GM13977 (cell line): ENCODE data around the gene PRR20C.
"Not testable (repeated sequence)": the region's sequence is repeated elsewhere in the genome, so short reads cannot be mapped to it uniquely, and the experiment has no call there.

ENCODE experiments used
- DNase-seq: peaks from one replicate; pipeline ENCODE4 v3.0.0; 2012; ENCODE audit warnings: low spot score
- in situ Hi-C: fragments of 300-500 bp; cut with MboI; formaldehyde crosslinking; loops from one replicate; pipeline ENCODE4 v1.12.0; 2022; ENCODE audit warnings: low sequenced_read_pairs, low pct_unique_long_range_greater_than_20kb, mixed read lengths, inconsistent platforms; ENCODE audit not compliant: unreplicated experiment
- TF ChIP-seq, protein P1 (sequence below): IDR thresholded peaks from 2 replicates; pipeline ENCODE4 v1.5.1; 2012; ENCODE audit warnings: mild to moderate bottlenecking, control low read depth; ENCODE audit not compliant: insufficient read depth; ENCODE audit errors: extremely low read depth, missing control alignments

The PRR20C gene

DNA sequence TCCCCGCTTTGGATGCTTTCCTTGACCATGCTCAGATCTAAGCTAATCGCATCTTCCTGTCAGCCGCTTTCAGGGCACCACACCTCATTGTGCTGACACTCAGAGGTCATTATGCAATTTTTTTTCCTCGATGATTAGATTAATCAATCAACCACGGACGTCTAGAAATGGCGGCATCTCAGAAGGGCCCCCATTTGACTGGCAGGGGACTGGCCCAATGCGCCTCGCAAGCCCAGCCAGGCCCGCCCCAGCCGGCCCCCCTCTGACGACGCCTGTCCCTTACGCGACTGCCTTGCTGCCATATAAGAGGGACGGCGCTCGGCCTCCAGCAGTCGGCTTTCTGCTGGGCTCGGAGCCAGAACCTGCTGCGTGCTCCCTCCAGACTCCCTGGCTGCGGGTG, at the start of gene PRR20C:
TSS of gene PRR20C (plus strand) at position 301 of the 400 bp plus-strand sequence. CDS start 387 bp downstream, outside the sequence.
- in situ Hi-C loops, DNase-seq: not testable (repeated sequence)

DNA sequence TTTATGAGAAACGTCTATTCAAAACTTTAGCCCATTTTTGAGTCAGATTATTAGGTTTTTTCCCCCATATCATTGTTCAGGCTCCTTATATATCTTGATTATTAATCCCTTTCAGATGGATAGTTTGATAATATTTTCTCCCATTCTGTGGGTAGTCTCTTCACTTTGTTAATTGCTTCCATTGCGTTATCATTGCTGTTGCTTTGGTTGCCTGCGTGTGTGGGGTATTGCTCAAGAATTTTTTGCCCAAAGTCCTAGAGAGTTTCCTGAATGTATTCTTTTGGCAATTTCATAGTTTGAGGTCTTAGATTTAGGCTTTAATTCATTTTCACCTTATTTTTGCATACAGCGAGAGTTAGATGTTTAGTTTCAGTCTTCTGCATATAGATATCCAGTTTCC, 38.9 kb upstream of the PRR20C start:
- DNase-seq: no peak
- TF ChIP-seq, protein P1, sequence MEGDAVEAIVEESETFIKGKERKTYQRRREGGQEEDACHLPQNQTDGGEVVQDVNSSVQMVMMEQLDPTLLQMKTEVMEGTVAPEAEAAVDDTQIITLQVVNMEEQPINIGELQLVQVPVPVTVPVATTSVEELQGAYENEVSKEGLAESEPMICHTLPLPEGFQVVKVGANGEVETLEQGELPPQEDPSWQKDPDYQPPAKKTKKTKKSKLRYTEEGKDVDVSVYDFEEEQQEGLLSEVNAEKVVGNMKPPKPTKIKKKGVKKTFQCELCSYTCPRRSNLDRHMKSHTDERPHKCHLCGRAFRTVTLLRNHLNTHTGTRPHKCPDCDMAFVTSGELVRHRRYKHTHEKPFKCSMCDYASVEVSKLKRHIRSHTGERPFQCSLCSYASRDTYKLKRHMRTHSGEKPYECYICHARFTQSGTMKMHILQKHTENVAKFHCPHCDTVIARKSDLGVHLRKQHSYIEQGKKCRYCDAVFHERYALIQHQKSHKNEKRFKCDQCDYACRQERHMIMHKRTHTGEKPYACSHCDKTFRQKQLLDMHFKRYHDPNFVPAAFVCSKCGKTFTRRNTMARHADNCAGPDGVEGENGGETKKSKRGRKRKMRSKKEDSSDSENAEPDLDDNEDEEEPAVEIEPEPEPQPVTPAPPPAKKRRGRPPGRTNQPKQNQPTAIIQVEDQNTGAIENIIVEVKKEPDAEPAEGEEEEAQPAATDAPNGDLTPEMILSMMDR: no peak
- in situ Hi-C loops: no loop called here

- TF ChIP-seq, protein P1: no peak
- no peak for DNase-seq
- in situ Hi-C loops: no loop called here
These were observed 30.2 kb upstream of the PRR20C start for GRCh38 chr13:57123681-57124080.

DNA sequence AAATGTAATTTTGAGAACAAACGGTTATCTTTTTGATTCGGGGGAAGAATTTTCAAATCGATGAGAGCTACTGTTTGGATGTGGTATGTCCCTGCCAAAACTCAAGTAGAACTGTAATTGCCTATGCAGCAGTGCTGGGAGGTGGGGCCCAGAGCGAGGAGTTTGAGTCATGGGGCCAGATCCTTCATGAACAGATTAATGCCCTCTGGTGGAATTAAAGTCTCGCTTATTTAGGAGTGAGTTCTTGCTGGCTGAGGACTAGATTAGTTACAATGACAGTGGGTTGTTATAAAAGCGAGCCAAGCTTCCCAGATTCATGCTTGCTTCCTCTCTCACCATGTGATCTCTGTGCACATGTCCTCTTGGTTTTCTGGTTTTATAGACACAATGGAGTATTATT, 25.0 kb upstream of the PRR20C start:
- no peak for DNase-seq
- in situ Hi-C loops: no loop called here
- TF ChIP-seq, protein P1: no peak

GRCh38 chr13:57136093-57136492, 17.8 kb upstream of the PRR20C start:
- no peak for DNase-seq
- TF ChIP-seq, protein P1: no peak
- in situ Hi-C loops: no loop called here

GRCh38 chr13:57137585-57137984, 16.3 kb upstream of the PRR20C start:
- DNase-seq: no peak
- TF ChIP-seq, protein P1: no peak
- in situ Hi-C loops: no loop called here

- TF ChIP-seq, protein P1: no peak
- in situ Hi-C loops: no loop called here
- DNase-seq: no peak
These were observed 14.9 kb upstream of the PRR20C start for GRCh38 chr13:57138988-57139387.

DNA sequence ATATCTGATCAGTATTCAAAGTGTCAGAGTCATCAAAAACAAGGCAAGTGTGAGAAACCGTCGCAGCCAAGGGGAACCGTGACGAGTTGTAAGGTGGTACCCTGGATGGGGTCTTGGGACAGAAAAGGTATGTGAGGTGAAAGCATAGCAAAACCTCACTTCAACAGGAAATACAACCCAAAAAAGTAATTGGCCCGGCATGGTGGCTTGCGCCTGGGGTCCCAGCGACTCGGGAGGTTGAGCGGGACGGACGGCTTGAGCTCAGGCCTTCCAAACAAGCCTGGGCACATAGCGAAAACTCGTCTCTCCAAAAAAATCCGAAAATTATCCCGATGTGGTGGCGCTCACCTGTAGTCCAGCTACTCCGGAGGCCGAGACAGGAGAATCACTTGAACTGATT, 14.1 kb upstream of the PRR20C start:
- in situ Hi-C loops, DNase-seq: not testable (repeated sequence)

GRCh38 chr13:57140235-57140968, 13.5 kb upstream of the PRR20C start, which contains the start of gene PRR20A:
Gene PRR20A, plus strand, starts transcription at chr13:57140918. Its CDS starts 387 bp downstream, at chr13:57141305.
- DNase-seq, in situ Hi-C loops: not testable (repeated sequence)

- DNase-seq, in situ Hi-C loops: not testable (repeated sequence)
These were observed 6.7 kb upstream of the PRR20C start, which contains the start of gene PRR20B for GRCh38 chr13:57147188-57147587. Gene PRR20B, plus strand, starts transcription at chr13:57147488. Its CDS starts 387 bp downstream, at chr13:57147875.

DNA sequence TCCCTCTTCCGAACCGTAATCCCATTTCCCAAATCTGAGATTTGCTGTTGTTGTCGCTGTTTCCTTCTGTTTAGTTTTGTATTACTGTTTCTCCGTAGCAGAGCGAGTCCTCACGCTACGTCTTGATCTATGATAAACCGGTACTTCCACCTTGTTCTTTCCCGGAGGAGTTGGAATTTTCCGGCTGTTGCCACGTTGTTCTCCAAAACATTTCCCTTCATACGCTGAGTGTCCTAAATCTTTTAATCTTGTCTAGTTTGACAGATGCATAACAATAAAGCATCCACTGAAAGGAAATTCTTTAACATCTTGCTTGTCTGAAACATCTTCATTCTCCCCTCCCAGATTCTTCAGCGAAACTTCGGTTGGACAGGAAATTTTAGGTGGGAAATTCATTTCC, 5.8 kb upstream of the PRR20C start:
- DNase-seq, in situ Hi-C loops: not testable (repeated sequence)
